ENCODE results near the gene MLLT3.

The MLLT3 gene

DNA sequence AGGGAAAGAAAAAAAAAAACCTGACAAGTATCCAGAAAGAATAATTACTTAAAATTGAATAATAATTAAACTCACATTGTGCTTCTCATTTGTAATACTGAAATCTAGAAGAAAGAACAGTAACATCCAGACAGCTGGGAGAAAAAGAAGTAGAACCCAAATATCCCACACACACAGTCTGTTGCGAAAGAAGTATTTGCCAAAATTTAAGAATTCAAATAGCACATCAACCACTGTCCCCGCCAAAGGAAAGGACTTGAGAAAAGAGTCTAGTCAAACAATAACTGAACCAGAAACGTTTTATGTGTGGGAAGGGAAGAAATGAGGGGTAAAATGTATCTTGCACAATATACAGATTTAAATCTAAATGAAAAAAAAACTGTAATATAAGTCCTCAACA is 202.8 kb downstream of the MLLT3 start:
- DNase-seq (ENCODE audit: low read depth), result no peak
- no peak overlapping the region for H3K4me3 ChIP-seq (ENCODE audit: control insufficient read depth, low read depth, low read length)
- TF ChIP-seq, protein P1, sequence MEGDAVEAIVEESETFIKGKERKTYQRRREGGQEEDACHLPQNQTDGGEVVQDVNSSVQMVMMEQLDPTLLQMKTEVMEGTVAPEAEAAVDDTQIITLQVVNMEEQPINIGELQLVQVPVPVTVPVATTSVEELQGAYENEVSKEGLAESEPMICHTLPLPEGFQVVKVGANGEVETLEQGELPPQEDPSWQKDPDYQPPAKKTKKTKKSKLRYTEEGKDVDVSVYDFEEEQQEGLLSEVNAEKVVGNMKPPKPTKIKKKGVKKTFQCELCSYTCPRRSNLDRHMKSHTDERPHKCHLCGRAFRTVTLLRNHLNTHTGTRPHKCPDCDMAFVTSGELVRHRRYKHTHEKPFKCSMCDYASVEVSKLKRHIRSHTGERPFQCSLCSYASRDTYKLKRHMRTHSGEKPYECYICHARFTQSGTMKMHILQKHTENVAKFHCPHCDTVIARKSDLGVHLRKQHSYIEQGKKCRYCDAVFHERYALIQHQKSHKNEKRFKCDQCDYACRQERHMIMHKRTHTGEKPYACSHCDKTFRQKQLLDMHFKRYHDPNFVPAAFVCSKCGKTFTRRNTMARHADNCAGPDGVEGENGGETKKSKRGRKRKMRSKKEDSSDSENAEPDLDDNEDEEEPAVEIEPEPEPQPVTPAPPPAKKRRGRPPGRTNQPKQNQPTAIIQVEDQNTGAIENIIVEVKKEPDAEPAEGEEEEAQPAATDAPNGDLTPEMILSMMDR (conservative IDR thresholded peaks at IDR 0.05; ENCODE audit: control insufficient read depth, insufficient read depth, low read depth, low read length), result no peak

- no peak for DNase-seq (ENCODE audit: low read depth)
- H3K4me3 ChIP-seq (ENCODE audit: control insufficient read depth, low read depth, low read length), result no peak overlapping the region
- TF ChIP-seq, protein P1 (conservative IDR thresholded peaks at IDR 0.05; ENCODE audit: control insufficient read depth, insufficient read depth, low read depth, low read length), result no peak
Observed at GRCh38 chr9:20418485-20418884, 203.8 kb downstream of the MLLT3 start.

DNA sequence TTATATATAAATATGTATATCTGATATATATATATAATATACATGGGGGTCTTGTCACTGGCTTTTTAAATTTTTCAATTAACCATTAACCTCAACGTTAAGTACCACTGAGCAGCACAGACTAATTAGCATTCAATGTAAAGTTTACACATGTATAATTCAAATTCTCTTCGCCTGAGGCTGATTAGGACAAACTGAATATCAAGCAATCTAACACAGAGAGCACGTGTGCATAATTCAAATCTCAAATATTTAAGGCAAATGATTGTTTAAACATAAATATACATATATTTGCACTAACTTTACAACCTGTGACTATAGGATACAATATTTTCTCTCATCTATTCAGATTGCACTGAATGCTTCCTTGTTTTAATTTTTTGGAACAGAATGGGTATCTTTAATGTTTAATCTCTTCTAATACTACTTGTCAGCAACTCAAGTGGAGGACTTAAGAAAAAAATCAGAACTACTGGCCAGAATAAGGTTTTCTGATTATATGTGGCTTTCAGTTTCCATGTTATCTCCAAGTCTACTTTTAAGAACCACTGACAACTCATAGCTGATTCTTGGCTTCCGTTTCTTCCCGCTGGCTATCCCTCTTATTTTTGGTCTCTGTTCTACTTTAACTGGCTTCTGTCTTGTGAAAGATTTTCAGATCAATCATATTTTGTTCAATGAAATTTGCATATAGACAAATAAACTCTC is 204.8 kb downstream of the MLLT3 start:
- DNase-seq (ENCODE audit: low read depth), result no peak
- H3K4me3 ChIP-seq (ENCODE audit: control insufficient read depth, low read depth, low read length), result no peak overlapping the region
- TF ChIP-seq, protein P1 (conservative IDR thresholded peaks at IDR 0.05; ENCODE audit: control insufficient read depth, insufficient read depth, low read depth, low read length), result no peak

GRCh38 chr9:20414150-20414549 is 208.1 kb downstream of the MLLT3 start:
- TF ChIP-seq, protein P1 (conservative IDR thresholded peaks at IDR 0.05; ENCODE audit: control insufficient read depth, insufficient read depth, low read depth, low read length), result no peak
- no peak for DNase-seq (ENCODE audit: low read depth)
- no peak overlapping the region for H3K4me3 ChIP-seq (ENCODE audit: control insufficient read depth, low read depth, low read length)

DNA sequence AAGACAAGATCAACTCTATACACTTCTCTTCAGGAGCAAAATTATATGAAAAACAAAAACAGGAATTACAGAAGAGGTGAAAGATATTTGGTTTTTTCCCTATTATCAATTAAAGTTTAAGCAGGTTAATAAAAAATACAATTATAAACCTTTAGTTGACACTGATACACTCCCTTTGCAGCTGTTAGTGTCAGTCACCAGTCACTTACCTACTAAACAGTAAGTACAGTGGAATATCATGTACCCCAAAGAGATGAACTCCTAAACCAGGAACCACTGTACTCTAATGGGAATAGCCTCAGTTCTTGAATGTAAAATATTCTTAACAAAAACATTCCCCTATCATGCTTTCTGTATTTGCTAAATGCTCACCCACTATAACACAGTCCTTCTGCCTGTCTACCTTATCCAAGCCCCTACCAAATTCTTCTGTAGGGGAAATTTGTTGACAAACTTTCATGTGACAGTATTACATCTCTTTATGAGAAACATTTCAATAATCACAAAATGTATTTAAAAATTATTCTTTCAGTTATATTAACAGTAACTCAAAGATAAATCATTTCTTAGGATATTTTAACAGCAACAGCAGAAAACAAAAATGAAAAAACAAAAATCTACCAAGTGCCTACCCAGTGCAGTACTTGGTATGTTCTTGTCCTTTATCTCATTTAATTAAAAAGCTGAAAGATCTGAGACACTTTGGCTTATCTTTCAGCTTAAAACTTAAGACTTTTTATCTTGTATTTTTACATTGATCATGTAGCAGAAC is 212.8 kb downstream of the MLLT3 start:
- DNase-seq (ENCODE audit: low read depth), result no peak
- H3K4me3 ChIP-seq (ENCODE audit: control insufficient read depth, low read depth, low read length), result no peak overlapping the region
- TF ChIP-seq, protein P1 (conservative IDR thresholded peaks at IDR 0.05; ENCODE audit: control insufficient read depth, insufficient read depth, low read depth, low read length), result no peak

- TF ChIP-seq, protein P1 (conservative IDR thresholded peaks at IDR 0.05; ENCODE audit: control insufficient read depth, insufficient read depth, low read depth, low read length), result no peak
- H3K4me3 ChIP-seq (ENCODE audit: control insufficient read depth, low read depth, low read length), result no peak overlapping the region
- DNase-seq (ENCODE audit: low read depth), result no peak
Observed at GRCh38 chr9:20408513-20408912, 213.8 kb downstream of the MLLT3 start.

Data from fibroblast of mammary gland (primary cell).